ENCODE data around the gene SLC17A3. TPM values are rescaled to one million over a fixed set of nuclear protein-coding genes. Genes with fewer than 3 reads are reported as not detected.
A peak's percentile ranks its signal among the peaks of the same experiment; 100 is the strongest.

SLC17A3 gene
- total RNA-seq, 2 experiments from 2014 or later, result 0.21 to 0.33 TPM

GRCh38 chr6:25889877-25890853 is 16.1 kb upstream of the SLC17A3 start:
- peak; percentile 16 for ATAC-seq
- POLR2A ChIA-PET, result no interaction called here
- no peaks in the 10 kb centered on the region for H3K4me1 Mint-ChIP-seq

GRCh38 chr6:25888626-25889025 is 14.6 kb upstream of the SLC17A3 start:
- no peak for DNase-seq
- ChIA-PET POLR2A (no interaction called here), CTCF (no interaction called here)
- H3K9me3 Mint-ChIP-seq (ENCODE audit: low read depth), result no peaks in the 10 kb centered on the region
- H3K4me3 Mint-ChIP-seq, result no peak overlapping the region
- no peak overlapping the region for H3K27ac Mint-ChIP-seq
- ATAC-seq, result no peak
- H3K36me3 Mint-ChIP-seq (ENCODE audit: low read depth), result no peaks in the 10 kb centered on the region
- intact Hi-C loops (cut with DNase I, micrococcal nuclease), result loop anchor here in 1 of 2 experiments (10.0 kb wide), 1 partner anchor 56 kb away; no protein-coding TSS in a partner anchor
- peaks cover 4% of the 10 kb centered on the region for H3K27me3 Mint-ChIP-seq
- H3K4me1 Mint-ChIP-seq, result no peaks in the 10 kb centered on the region

More at GRCh38 chr6:25889877-25890853, 16.1 kb upstream of the SLC17A3 start:
- H3K27me3 Mint-ChIP-seq, result peaks cover 4% of the 10 kb centered on the region
- intact Hi-C loops (cut with DNase I, micrococcal nuclease), result loop anchor here (1.0 to 10.0 kb wide), 4 partner anchors 55 to 170 kb away; no protein-coding TSS in a partner anchor
- CTCF ChIA-PET, result interaction anchor here (1.9 kb wide), 2 partner anchors 101 to 170 kb away, joined by 5 to 6 read pairs; no protein-coding TSS in a partner anchor
- no peak overlapping the region for H3K27ac Mint-ChIP-seq
- H3K9me3 Mint-ChIP-seq (ENCODE audit: low read depth), result no peaks in the 10 kb centered on the region
- H3K4me3 Mint-ChIP-seq, result no peak overlapping the region
- H3K36me3 Mint-ChIP-seq (ENCODE audit: low read depth), result no peaks in the 10 kb centered on the region
- peak; percentile 29 for DNase-seq

- intact Hi-C loops (cut with DNase I, micrococcal nuclease), result loop anchor here in 1 of 2 experiments (10.0 kb wide), 1 partner anchor 59 kb away; no protein-coding TSS in a partner anchor
- peaks cover 4% of the 10 kb centered on the region for H3K27me3 Mint-ChIP-seq
- DNase-seq (no peak), ATAC-seq (no peak)
- POLR2A ChIA-PET, result no interaction called here
- CTCF ChIA-PET, result interaction anchor here (0.6 to 2.0 kb wide), 3 partner anchors 15 to 165 kb away, joined by 3 to 4 read pairs (median 3); no protein-coding TSS in a partner anchor
- no peak overlapping the region for H3K27ac Mint-ChIP-seq
- H3K4me1 Mint-ChIP-seq, result peaks cover 3% of the 10 kb centered on the region
- H3K9me3 Mint-ChIP-seq (ENCODE audit: low read depth), result no peaks in the 10 kb centered on the region
- no peak overlapping the region for H3K4me3 Mint-ChIP-seq
- H3K36me3 Mint-ChIP-seq (ENCODE audit: low read depth), result no peaks in the 10 kb centered on the region
Measured at GRCh38 chr6:25886066-25886465, 12.0 kb upstream of the SLC17A3 start.

GRCh38 chr6:25883991-25884390 is 9.9 kb upstream of the SLC17A3 start:
- Mint-ChIP-seq H3K27ac (no peak overlapping the region), H3K4me1 (peaks cover 3% of the 10 kb centered on the region), H3K4me3 (no peak overlapping the region), H3K9me3 (ENCODE audit: low read depth) (no peaks in the 10 kb centered on the region), H3K36me3 (ENCODE audit: low read depth) (no peaks in the 10 kb centered on the region), H3K27me3 (peaks cover 3% of the 10 kb centered on the region)
- POLR2A ChIA-PET, result no interaction called here
- CTCF ChIA-PET, result interaction anchor here (0.6 to 2.0 kb wide), 3 partner anchors 13 to 133 kb away, joined by 3 to 4 read pairs (median 3); a partner anchor contains a TSS
- ATAC-seq (no peak), DNase-seq (no peak)
- intact Hi-C loops (cut with DNase I, micrococcal nuclease), result loop anchor here (2.0 to 10.0 kb wide), 2 partner anchors 61 to 95 kb away; no protein-coding TSS in a partner anchor

- no peaks in the 10 kb centered on the region for H3K36me3 Mint-ChIP-seq (ENCODE audit: low read depth)
- ChIA-PET POLR2A (no interaction called here), CTCF (interaction anchor here (0.6 to 2.0 kb wide), 3 partner anchors 13 to 134 kb away, joined by 3 to 4 read pairs (median 3); a partner anchor contains a TSS)
- no peak overlapping the region for H3K4me3 Mint-ChIP-seq
- DNase-seq (no peak), ATAC-seq (no peak)
- intact Hi-C loops (cut with DNase I, micrococcal nuclease), result loop anchor here (2.0 to 10.0 kb wide), 2 partner anchors 61 to 95 kb away; no protein-coding TSS in a partner anchor
- no peak overlapping the region for H3K27ac Mint-ChIP-seq
- H3K9me3 Mint-ChIP-seq (ENCODE audit: low read depth), result no peaks in the 10 kb centered on the region
- H3K4me1 Mint-ChIP-seq, result peaks cover 3% of the 10 kb centered on the region
- H3K27me3 Mint-ChIP-seq, result peaks cover 2% of the 10 kb centered on the region
Measured at GRCh38 chr6:25883536-25883935, 9.5 kb upstream of the SLC17A3 start.

- Mint-ChIP-seq H3K27me3 (peaks cover 4% of the 10 kb centered on the region), H3K4me3 (peak overlapping the region; percentile 76), H3K9me3 (ENCODE audit: low read depth) (no peaks in the 10 kb centered on the region), H3K36me3 (ENCODE audit: low read depth) (no peaks in the 10 kb centered on the region), H3K27ac (peak overlapping the region; percentile 38), H3K4me1 (peaks cover 3% of the 10 kb centered on the region)
- peak; percentile 68 for DNase-seq
- intact Hi-C loops (cut with DNase I, micrococcal nuclease), result loop anchor here (2.0 to 10.0 kb wide), 2 partner anchors 63 to 93 kb away; no protein-coding TSS in a partner anchor
- CTCF ChIA-PET, result interaction anchor here (0.6 to 2.0 kb wide), 18 partner anchors 10 to 225 kb away, joined by 3 to 6 read pairs (median 3); a partner anchor contains a TSS
- POLR2A ChIA-PET, result interaction anchor here (0.7 kb wide), 1 partner anchor 100 kb away, joined by 3 read pairs; no protein-coding TSS in a partner anchor
- peak; percentile 92 for ATAC-seq
Measured at GRCh38 chr6:25882051-25882496, 8.0 kb upstream of the SLC17A3 start.

- peaks cover 3% of the 10 kb centered on the region for H3K4me1 Mint-ChIP-seq
- peaks cover 2% of the 10 kb centered on the region for H3K27me3 Mint-ChIP-seq
- CTCF ChIA-PET, result interaction anchor here (0.6 to 2.2 kb wide), 4 partner anchors 11 to 112 kb away, joined by 3 to 9 read pairs (median 3); no protein-coding TSS in a partner anchor
- intact Hi-C loops (cut with DNase I, micrococcal nuclease), result loop anchor here in 1 of 2 experiments (10.0 kb wide), 1 partner anchor 64 kb away; no protein-coding TSS in a partner anchor
- ATAC-seq (no peak), DNase-seq (no peak)
- H3K9me3 Mint-ChIP-seq (ENCODE audit: low read depth), result no peaks in the 10 kb centered on the region
- POLR2A ChIA-PET, result no interaction called here
- H3K27ac Mint-ChIP-seq, result no peak overlapping the region
- no peak overlapping the region for H3K4me3 Mint-ChIP-seq
- no peaks in the 10 kb centered on the region for H3K36me3 Mint-ChIP-seq (ENCODE audit: low read depth)
Measured at GRCh38 chr6:25880601-25881000, 6.6 kb upstream of the SLC17A3 start.

GRCh38 chr6:25878721-25879322 is 4.8 kb upstream of the SLC17A3 start:
- Mint-ChIP-seq H3K27me3 (peaks cover 2% of the 10 kb centered on the region), H3K4me3 (no peak overlapping the region), H3K9me3 (ENCODE audit: low read depth) (no peaks in the 10 kb centered on the region), H3K4me1 (peaks cover 9% of the 10 kb centered on the region), H3K36me3 (ENCODE audit: low read depth) (no peaks in the 10 kb centered on the region), H3K27ac (no peak overlapping the region)
- DNase-seq (no peak), ATAC-seq (no peak)
- ChIA-PET POLR2A (no interaction called here), CTCF (interaction anchor here (2.2 kb wide), 1 partner anchor 13 kb away, joined by 9 read pairs; no protein-coding TSS in a partner anchor)
- intact Hi-C loops (cut with DNase I, micrococcal nuclease), result no loop called here

GRCh38 chr6:25875926-25876602 is 2.0 kb upstream of the SLC17A3 start:
- Mint-ChIP-seq H3K4me1 (peaks cover 18% of the 10 kb centered on the region), H3K9me3 (ENCODE audit: low read depth) (no peaks in the 10 kb centered on the region), H3K36me3 (ENCODE audit: low read depth) (no peaks in the 10 kb centered on the region), H3K27me3 (peaks cover 2% of the 10 kb centered on the region), H3K4me3 (no peak overlapping the region), H3K27ac (no peak overlapping the region)
- POLR2A ChIA-PET, result no interaction called here
- intact Hi-C loops (cut with DNase I, micrococcal nuclease), result no loop called here
- DNase-seq (no peak), ATAC-seq (no peak)
- CTCF ChIA-PET, result no interaction called here

- no peaks in the 10 kb centered on the region for H3K9me3 Mint-ChIP-seq (ENCODE audit: low read depth)
- H3K4me3 Mint-ChIP-seq, result no peak overlapping the region
- ATAC-seq (no peak), DNase-seq (no peak)
- no peak overlapping the region for H3K27ac Mint-ChIP-seq
- H3K36me3 Mint-ChIP-seq (ENCODE audit: low read depth), result no peaks in the 10 kb centered on the region
- intact Hi-C loops (cut with DNase I, micrococcal nuclease), result no loop called here
- H3K4me1 Mint-ChIP-seq, result peaks cover 18% of the 10 kb centered on the region
- CTCF ChIA-PET, result interaction anchor here (1.3 kb wide), 1 partner anchor 87 kb away, joined by 5 read pairs; no protein-coding TSS in a partner anchor
- POLR2A ChIA-PET, result no interaction called here
- H3K27me3 Mint-ChIP-seq, result peaks cover 2% of the 10 kb centered on the region
Measured at GRCh38 chr6:25875563-25875905, 1.5 kb upstream of the SLC17A3 start.

Data from activated CD4-positive, alpha-beta T cell treated with anti-CD3 and anti-CD28 coated beads for 36 hours (primary cell).